Gastroesophageal sphincter (tissue), 4 donors: ENCODE measurements around the gene ABLIM2. TPM values are rescaled to one million over a fixed set of nuclear protein-coding genes. Genes with fewer than 3 reads are reported as not detected.

Experiments
- ATAC-seq: fragments of 150-250 bp; one replicate; pipeline ENCODE4 v1.9.1; 2016; ENCODE audit warnings: mild to moderate bottlenecking, moderate library complexity
- H3K27ac ChIP-seq, 4 donors: fragments of 200-600 bp; sonication (generic) in 3 of 4; 1 replicate in 3 of 4; 2 replicates in 1 of 4; pipeline ENCODE4 v1.5.1; 2016 to 2019
- H3K27me3 ChIP-seq: fragments of 200-600 bp; sonication (generic); one replicate; pipeline ENCODE4 v1.5.1; 2019
- H3K36me3 ChIP-seq, 2 donors: fragments of 200-600 bp; sonication (generic); one replicate each; pipeline ENCODE4 v1.5.1; 2019; ENCODE audit warnings: control low read depth in 1 of 2
- H3K4me1 ChIP-seq, 3 donors: fragments of 200-600 bp; sonication (generic); 1 replicate in 2 of 3; 2 replicates in 1 of 3; pipeline ENCODE4 v1.5.1; 2016 to 2019; ENCODE audit warnings: control low read depth in 2 of 3
- H3K4me3 ChIP-seq, 2 donors: fragments of 200-600 bp; sonication (generic); one replicate each; pipeline ENCODE4 v1.5.1; 2019; ENCODE audit warnings: mild to moderate bottlenecking in 1 of 2, moderate library complexity in 1 of 2
- H3K9me3 ChIP-seq, 3 donors: fragments of 200-600 bp; sonication (generic); one replicate each; pipeline ENCODE4 v1.5.1; 2017 to 2019; ENCODE audit warnings: control low read depth in 2 of 3
- EP300 ChIP-seq: sonication (generic); formaldehyde crosslinking; IDR thresholded peaks from one replicate; pipeline ENCODE4 v1.6.1; 2017; ENCODE audit warnings: antibody characterized with exemption, mild to moderate bottlenecking
- POLR2A ChIP-seq, 2 donors: fragments of 450-650 bp; IDR thresholded peaks; one replicate each; pipeline ENCODE4 v1.6.1; 2017; ENCODE audit warnings: antibody characterized with exemption in 2 of 2, mild to moderate bottlenecking in 2 of 2, moderate library complexity in 1 of 2
- POLR2AphosphoS5 ChIP-seq: sonication (generic); formaldehyde crosslinking; IDR thresholded peaks from one replicate; pipeline ENCODE4 v1.6.1; 2017; ENCODE audit warnings: antibody characterized with exemption
- WGBS, 2 donors: methylation state at CpG; one replicate each; pipeline ENCODE4 v1.1.5; 2018; ENCODE audit warnings: low coverage in 1 of 2; 5-methylcytosine and 5-hydroxymethylcytosine counted together
- total RNA-seq, 4 donors: library from RNA; depleted of rRNA; stranded (reverse); fragments of >200 nt; gene quantifications; one replicate each; pipeline ENCODE4 v1.1.0, GENCODE V29; 2016
- TF ChIP-seq, protein P1 (sequence below), 4 experiments: fragments of 200-600 bp in 2 of 4; fragments of 450-650 bp in 2 of 4; sonication (generic) in 1 of 4; IDR thresholded peaks; one replicate each; pipeline ENCODE4 v1.5.1; 2017 to 2019; ENCODE audit warnings: antibody characterized with exemption in 4 of 4, mild to moderate bottlenecking in 2 of 4, moderate library complexity in 2 of 4

ABLIM2 gene
- total RNA-seq, 4 donors from 2014 or later: 5.0 to 13.5 (median 8.0) TPM

- H3K4me1 ChIP-seq: no peaks in the 10 kb centered on the region
- no peaks in the 10 kb centered on the region for H3K27me3 ChIP-seq
- H3K9me3 ChIP-seq: no peaks in the 10 kb centered on the region
- H3K36me3 ChIP-seq: peaks cover 0 to 50% of the 10 kb centered on the region in 2 donors
- no peak overlapping the region for H3K4me3 ChIP-seq
- H3K27ac ChIP-seq: no peak overlapping the region
- WGBS, 2 donors: 86 to 93% methylated on average over 12 to 20 of the region's 23 CpGs
- TF ChIP-seq EP300 (no peak), POLR2A (IDR thresholded peaks at IDR 0.05) (no peak), POLR2AphosphoS5 (no peak)
- TF ChIP-seq, protein P1, sequence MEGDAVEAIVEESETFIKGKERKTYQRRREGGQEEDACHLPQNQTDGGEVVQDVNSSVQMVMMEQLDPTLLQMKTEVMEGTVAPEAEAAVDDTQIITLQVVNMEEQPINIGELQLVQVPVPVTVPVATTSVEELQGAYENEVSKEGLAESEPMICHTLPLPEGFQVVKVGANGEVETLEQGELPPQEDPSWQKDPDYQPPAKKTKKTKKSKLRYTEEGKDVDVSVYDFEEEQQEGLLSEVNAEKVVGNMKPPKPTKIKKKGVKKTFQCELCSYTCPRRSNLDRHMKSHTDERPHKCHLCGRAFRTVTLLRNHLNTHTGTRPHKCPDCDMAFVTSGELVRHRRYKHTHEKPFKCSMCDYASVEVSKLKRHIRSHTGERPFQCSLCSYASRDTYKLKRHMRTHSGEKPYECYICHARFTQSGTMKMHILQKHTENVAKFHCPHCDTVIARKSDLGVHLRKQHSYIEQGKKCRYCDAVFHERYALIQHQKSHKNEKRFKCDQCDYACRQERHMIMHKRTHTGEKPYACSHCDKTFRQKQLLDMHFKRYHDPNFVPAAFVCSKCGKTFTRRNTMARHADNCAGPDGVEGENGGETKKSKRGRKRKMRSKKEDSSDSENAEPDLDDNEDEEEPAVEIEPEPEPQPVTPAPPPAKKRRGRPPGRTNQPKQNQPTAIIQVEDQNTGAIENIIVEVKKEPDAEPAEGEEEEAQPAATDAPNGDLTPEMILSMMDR (IDR thresholded peaks at IDR 0.05): no peak
- ATAC-seq: no peak
Measured at GRCh38 chr4:8002525-8003309, 155.9 kb downstream of the ABLIM2 start.

GRCh38 chr4:8001564-8002355 is 156.9 kb downstream of the ABLIM2 start:
- Histone ChIP-seq H3K36me3 (peaks cover 0 to 40% of the 10 kb centered on the region in 2 donors), H3K4me1 (no peaks in the 10 kb centered on the region), H3K9me3 (peaks cover 0 to 5% (median 0%) of the 10 kb centered on the region in 3 donors), H3K27me3 (no peaks in the 10 kb centered on the region), H3K4me3 (no peak overlapping the region), H3K27ac (no peak overlapping the region)
- WGBS, 2 donors: 83 to 84% methylated on average over 8 to 11 of the region's 15 CpGs
- ATAC-seq: no peak
- TF ChIP-seq POLR2A (IDR thresholded peaks at IDR 0.05) (no peak), EP300 (no peak), POLR2AphosphoS5 (no peak)
- TF ChIP-seq, protein P1 (IDR thresholded peaks at IDR 0.05): no peak

DNA sequence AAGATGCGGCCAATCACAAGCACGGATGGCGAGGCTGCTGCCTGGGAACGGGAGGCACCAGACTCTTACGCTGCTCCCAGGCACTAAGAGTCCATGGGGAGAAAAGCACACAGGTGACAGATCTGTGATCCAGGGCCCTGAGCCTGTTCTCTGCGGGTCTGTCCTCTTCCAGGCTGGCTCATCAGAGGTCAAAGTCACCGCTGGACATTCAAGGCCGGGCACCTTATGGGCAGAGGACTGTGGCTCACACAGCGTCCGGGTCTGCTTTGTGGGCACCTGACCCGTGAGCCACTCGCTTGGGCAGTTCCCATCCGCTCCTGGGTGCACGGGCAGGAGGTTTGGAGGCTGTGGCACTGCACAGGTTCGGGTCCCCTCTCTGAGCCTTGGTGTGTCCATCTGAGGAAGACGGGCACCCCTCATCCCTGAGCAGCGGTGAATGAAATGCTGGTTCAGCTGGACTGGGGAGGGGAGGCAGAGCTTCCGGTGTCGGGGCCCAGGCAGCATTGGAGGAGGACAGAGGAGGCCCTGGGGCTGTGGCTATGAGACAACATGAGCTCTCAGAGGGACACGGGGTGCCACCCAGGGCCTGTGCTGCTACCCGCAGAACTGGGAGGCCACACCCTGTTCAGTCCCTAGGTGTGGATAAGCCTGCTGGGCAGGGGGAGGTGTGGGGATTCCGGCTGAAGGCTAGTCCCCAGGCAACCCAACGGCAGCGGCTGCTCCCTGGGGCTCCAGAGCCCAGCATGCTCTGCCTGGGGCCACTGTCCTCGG is 157.7 kb downstream of the ABLIM2 start:
- no peaks in the 10 kb centered on the region for H3K27me3 ChIP-seq
- H3K9me3 ChIP-seq: peaks cover 0 to 5% (median 0%) of the 10 kb centered on the region in 3 donors
- H3K36me3 ChIP-seq: peaks cover 0 to 32% of the 10 kb centered on the region in 2 donors
- 92 to 98% methylated on average over 6 to 9 of the region's 25 CpGs for WGBS, 2 donors
- no peak overlapping the region for H3K27ac ChIP-seq
- ATAC-seq: no peak
- H3K4me3 ChIP-seq: no peak overlapping the region
- H3K4me1 ChIP-seq: no peaks in the 10 kb centered on the region
- TF ChIP-seq, protein P1 (IDR thresholded peaks at IDR 0.05): no peak
- TF ChIP-seq POLR2A (IDR thresholded peaks at IDR 0.05) (no peak), EP300 (no peak), POLR2AphosphoS5 (no peak)

GRCh38 chr4:8000247-8000646 is 158.4 kb downstream of the ABLIM2 start:
- no peaks in the 10 kb centered on the region for H3K27me3 ChIP-seq
- no peak overlapping the region for H3K27ac ChIP-seq
- no peak overlapping the region for H3K4me3 ChIP-seq
- H3K9me3 ChIP-seq: peaks cover 0 to 5% (median 0%) of the 10 kb centered on the region in 3 donors
- H3K36me3 ChIP-seq: peaks cover 0 to 25% of the 10 kb centered on the region in 2 donors
- TF ChIP-seq EP300: no peak
- TF ChIP-seq POLR2A (IDR thresholded peaks at IDR 0.05): no peak
- TF ChIP-seq, protein P1 (IDR thresholded peaks at IDR 0.05): no peak
- no peak for TF ChIP-seq POLR2AphosphoS5
- ATAC-seq: no peak
- H3K4me1 ChIP-seq: no peaks in the 10 kb centered on the region
- 100% methylated on average over 1 of the region's 8 CpGs; no CpG with 5 or more reads in 1 of the 2 donors for WGBS, 2 donors
